HG03460 (cell line): Measurements from ENCODE around the gene PDE4D.

Experiments
- ATAC-seq: cut with Tn5 transposase; IDR thresholded peaks from one replicate; pipeline ENCODE4 v1.9.1; 2021; ENCODE audit not compliant: unreplicated experiment

Gene PDE4D

GRCh38 chr5:59132131-59132530, 761.4 kb downstream of the PDE4D start:
- ATAC-seq: no peak

GRCh38 chr5:59130431-59130830, 763.1 kb downstream of the PDE4D start:
- ATAC-seq: no peak

GRCh38 chr5:59128646-59129290, 764.8 kb downstream of the PDE4D start:
- ATAC-seq: no peak

- no peak for ATAC-seq
Measured at GRCh38 chr5:59126708-59127573, 766.6 kb downstream of the PDE4D start.

- no peak for ATAC-seq
Measured at GRCh38 chr5:59126016-59126707, 767.4 kb downstream of the PDE4D start.

DNA sequence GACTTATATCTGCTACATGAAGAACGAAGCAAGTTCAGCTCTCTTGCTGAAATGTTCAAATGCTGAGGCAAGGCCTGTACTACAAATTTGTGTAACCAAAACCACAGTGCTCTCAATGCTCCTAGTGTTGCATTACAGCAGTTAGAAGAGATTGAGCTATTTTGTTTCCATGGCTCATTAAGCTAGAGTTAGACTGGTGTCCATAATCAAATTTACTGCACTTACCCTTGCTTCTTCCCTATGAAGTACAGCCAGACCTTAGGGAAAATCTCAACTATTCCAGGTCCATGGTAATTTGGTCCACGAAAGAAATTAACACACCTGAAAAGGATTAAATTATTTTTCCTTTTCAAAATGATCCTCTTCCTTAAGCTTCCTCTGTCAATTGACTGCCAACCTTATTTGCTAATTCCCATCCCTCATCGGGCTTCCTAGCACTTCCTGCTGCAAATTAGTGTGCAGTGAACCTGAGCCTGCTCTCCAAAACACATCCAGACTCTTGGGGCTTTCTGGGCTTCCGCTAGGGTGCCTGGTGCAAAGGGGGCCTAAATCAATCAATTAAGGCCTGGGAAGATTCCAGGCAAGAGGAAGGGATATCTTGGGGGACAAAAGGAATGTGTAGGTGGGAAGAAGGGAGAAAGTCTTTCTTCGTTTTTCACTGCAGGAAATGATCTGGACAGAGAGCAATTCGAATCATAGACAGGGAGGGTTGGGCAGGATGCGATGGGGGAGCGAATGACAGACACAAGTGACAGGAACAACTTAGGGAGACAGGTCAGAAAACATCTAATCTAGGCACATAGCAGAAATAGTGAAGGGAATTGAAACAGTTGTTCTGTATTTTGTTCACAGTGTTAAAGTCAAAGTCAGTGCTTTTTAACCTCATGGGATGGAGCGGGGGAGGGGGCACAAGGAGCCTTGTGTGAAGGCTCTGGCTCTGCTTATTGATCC, 768.2 kb downstream of the PDE4D start:
- no peak for ATAC-seq

DNA sequence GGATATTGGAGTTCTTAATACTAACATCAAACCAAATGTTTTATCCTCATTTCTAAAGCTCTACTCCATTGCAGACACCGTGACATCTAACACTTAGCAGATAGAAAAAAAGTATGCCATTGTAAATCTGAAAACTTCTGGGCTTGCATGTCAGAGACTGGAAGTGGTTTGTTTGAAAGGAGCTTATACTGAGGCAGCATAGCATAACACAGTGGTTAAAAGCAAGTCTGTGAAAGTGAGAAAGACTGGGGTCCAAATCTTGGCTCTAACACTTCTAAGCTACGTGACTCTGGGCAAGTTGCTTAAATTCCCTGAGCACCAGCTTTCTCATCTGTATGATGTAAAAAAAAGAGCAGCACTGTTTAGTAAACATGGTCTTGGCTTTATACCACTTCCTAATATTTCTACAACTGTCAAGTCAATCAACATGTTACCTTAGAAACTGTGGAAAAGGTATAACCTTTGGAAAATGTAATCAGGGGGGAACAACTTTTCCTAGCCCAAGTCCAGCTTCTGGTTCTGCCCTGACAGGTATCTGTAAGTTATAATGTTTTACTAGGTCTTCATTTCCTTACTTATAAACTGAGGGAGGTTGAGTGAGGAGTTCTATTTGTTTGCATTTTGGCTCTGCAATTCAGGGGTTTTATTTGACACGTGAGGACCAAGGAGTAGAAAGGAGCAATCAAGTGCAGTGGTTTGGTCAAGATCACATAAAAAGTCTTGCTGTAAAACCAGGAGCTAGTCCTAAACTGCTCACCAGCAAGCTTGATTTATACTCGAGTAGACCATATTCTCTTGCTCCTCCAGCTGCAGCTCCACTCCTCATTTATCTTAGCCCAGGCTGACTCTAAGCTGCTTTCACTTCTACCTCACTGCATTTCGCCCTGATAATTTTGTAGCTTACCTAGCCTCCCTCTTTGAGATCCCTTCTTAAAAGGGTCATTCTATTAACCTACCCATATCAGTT, 769.6 kb downstream of the PDE4D start:
- ATAC-seq: no peak

- no peak for ATAC-seq
Measured at GRCh38 chr5:59119480-59119879, 774.0 kb downstream of the PDE4D start.

DNA sequence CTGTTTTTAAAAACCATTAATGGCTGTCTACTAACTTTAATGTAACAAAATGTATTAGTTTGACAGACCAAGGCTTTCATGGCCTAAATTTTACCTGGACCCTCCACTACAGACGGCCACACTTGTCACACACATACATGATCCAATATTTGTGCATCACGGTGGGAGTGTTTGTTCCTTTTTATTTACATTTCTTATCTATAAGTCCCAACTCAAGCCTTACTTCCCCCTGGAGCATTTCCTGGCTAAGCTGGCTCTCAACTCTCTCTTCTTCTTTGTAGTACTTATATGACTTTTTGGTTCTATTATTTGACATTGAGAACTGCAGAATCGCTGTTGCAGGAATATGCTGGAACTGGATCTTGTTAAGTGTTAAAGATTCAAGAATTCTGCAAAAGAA, 776.2 kb downstream of the PDE4D start:
- ATAC-seq: no peak

DNA sequence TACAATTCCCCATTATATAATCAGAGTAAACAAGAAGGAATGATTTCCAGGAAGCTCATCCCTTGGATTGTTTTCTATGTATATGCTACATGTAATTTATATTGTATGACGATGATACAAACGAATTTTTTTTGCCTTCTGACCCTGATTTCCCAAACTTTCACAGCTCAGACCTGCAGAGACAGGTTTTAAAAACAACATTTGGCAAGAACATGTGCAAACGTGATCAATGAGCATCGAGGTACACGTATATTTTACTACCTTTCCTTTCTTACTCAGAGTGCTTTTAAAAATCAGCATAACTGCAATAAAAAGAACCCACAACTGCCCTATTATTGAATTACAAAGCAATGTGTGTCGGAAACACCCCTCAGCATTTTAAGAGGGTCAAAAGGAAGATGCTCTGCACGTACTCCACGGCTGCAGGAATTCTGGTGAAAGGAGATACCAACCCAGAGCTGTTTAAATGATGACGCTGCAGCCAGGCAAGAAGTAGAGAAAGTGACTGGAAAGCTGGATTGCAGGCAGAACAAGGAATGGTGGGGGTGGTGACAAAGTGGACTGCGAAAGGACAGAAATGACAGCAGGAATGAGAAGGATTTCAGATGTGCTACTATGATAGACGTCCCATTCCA, 777.2 kb downstream of the PDE4D start:
- no peak for ATAC-seq

GRCh38 chr5:59115345-59115744, 778.2 kb downstream of the PDE4D start:
- ATAC-seq: no peak

DNA sequence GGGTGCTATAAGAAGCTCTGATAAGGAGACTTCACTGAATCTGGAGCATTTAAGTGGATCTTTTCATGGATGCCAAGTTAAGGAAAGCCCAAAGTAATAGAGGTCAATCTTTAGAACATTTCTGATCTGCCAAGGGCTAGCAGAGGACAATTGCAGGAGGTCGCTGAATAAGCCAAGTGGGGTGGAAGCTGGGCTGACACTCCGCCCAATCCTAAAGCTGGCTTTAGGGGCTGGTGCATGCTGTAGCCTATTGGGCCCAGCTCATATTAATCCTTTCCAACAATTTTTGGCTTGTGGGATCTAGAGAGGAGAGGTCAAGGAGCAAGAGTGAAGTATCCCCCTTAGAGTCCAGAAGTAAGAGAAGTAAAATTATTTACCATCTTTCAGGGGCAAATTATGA, 784.1 kb downstream of the PDE4D start:
- ATAC-seq: no peak

GRCh38 chr5:59107692-59108091, 785.8 kb downstream of the PDE4D start:
- no peak for ATAC-seq

- no peak for ATAC-seq
Measured at GRCh38 chr5:59104400-59105127, 789.0 kb downstream of the PDE4D start.

GRCh38 chr5:59103303-59103702, 790.2 kb downstream of the PDE4D start:
- no peak for ATAC-seq

GRCh38 chr5:59102437-59102836, 791.1 kb downstream of the PDE4D start:
- no peak for ATAC-seq

- ATAC-seq: no peak
Measured at GRCh38 chr5:59100875-59101274, 792.7 kb downstream of the PDE4D start.

- no peak for ATAC-seq
Measured at GRCh38 chr5:59099995-59100345, 793.6 kb downstream of the PDE4D start.
